DMS114 treated with DMSO at 0.1 percent for 48 hours (cell line): ENCODE results near the gene PACSIN3.
"Not testable (repeated sequence)": the region's sequence is repeated elsewhere in the genome, so short reads cannot be mapped to it uniquely, and the experiment has no call there.

ENCODE experiments used
- DNase-seq: peaks from one replicate; lab custom pipeline; 2025; ENCODE audit not compliant: unreplicated experiment; lab: John Stamatoyannopoulos, UW

PACSIN3 gene

GRCh38 chr11:47198161-47198560 lies 11.9 kb upstream of the PACSIN3 start:
- DNase-seq = not testable (repeated sequence)

GRCh38 chr11:47192111-47192510 lies 5.9 kb upstream of the PACSIN3 start:
- no peak for DNase-seq

- not testable (repeated sequence) for DNase-seq
Observed at GRCh38 chr11:47191137-47191536, 4.9 kb upstream of the PACSIN3 start.

GRCh38 chr11:47189100-47189834 lies 3.0 kb upstream of the PACSIN3 start:
- DNase-seq = no peak

DNA sequence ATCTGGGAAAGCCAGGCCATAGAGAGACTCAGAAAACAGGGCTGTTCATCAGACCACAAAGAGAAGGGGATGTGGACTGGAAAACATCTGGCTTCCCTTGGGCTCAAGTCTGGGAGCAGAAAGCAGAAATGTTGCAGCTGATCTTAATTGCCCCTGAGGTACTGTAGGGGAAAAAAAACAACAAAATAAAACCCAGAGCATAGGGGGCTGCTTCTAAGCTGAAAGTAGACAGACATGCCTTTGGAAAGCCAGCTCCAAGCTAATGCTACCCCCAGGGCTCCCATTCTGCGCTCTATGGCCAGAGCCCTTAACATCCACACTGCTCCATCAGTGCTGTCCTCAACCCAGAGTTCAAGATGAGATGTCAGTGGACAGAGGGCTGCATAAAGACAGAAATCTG lies 2.0 kb upstream of the PACSIN3 start:
- DNase-seq = no peak

DNA sequence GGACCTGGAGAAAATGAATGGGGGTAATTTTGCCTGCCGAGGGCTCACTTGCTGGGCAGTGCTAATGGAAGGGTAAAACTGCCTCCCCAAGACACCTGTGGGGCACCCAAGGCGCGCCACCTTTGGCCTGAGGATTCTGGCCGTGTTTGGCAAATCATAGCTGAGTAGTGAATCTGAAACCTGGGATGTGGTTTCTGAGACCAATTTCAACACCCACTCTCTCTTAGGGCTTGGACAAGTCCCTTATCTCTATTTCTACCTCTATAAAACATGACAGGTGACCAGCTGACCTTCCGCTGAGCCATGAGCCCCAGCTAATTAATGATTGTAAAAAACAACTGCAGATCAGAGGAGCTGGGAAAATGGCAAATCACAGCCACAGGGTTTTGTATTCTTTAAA lies 1.5 kb upstream of the PACSIN3 start:
- DNase-seq = no peak

DNA sequence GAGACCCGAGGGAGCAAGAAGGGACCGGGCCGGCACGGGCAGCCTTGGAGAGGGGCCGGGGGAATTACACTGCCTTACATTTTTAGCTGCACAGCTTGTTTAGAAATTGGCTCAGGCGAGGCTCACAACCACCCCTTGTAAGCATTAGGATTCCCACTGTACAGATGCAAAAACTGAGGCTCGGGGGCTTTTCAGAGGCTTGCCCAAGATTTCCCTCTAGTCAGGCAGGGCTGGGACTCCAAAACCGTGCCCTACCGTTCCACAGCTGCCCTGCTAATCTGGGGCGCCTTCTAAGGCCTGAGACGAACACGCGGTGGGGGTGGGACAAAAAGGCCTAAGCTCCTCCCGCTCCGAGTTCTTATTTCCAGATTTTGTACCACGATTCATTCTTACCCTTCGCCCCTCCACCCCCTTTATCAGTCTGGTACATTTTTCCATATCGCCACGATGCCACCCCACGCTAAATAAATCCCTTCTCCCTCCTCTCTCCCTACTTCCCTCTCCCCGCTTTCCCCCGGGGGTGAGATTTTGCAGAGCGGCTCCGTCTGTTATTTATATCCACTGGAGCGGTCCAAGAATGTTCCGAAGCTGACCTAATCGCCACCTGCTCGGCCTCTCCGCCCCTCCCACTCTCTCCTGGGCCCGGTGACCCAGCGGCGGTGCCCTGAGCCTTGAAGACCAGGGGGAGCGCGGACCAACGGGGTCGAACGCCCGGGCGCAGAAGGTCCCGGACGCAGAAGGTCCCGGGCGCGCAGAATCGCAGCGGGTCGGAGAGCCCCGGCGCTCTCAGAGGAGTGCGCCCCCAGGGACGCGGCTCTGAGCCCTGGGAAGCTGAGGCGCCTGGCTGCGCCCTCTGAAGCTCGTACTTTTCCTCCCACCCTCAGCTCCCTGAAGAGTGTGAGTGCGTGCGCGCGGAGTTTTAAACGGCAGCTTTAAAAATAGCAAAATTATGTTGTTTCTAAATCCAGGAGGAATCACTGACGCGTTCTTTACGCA lies 764 bp upstream of the PACSIN3 start:
- DNase-seq = peak; percentile 37

GRCh38 chr11:47185305-47186075 lies 744 bp downstream of the PACSIN3 start:
- no peak for DNase-seq

DNA sequence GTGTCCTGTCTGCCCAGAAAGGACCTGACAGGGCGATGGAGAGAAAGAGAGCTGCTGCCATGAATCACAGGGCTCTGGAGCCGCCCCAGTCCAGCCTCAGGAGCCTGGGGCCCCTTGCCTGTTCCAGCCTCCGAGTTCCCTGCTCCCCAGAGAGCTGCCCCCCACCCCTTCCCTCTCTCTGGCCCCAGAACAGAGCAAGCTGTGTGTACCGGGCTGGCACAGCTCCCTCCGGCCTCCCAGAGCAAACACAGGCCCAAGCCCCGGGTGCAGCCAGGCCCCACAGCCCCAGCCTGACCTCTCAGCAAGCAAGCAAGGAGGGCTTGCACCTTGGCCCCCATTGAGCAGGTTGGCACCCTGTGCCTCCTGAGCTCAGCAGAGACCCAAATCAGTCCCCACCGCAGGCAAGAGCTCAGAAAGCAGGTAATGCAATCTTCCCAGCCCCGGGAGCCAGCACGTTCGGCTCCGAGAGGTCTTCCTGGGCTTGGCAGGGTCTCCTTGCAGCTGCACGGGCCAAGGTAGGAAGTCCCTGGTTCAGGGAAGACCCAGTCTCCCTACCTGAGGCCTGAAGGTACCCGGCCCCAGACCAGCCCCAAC lies 1.4 kb downstream of the PACSIN3 start:
- no peak for DNase-seq

DNA sequence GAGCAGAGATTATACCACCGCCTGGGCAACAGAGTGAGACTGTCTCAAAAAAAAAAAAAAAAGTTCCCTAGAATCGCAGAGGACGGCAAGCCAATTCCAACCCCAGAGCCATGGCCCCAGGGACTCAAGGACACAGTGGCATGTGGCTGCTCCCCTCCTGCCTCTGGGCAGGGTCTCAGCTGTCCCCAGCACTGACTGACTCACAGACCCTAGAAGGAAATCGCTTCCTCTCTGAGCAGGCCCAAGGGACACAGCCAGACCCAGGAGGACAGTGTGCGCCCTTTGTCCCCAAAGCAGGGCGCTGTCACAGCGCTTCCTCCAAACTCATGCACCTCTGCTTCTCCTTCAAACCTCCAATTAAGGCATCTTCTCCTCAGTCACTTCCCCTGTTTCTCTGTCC lies 2.3 kb downstream of the PACSIN3 start:
- no peak for DNase-seq

DNA sequence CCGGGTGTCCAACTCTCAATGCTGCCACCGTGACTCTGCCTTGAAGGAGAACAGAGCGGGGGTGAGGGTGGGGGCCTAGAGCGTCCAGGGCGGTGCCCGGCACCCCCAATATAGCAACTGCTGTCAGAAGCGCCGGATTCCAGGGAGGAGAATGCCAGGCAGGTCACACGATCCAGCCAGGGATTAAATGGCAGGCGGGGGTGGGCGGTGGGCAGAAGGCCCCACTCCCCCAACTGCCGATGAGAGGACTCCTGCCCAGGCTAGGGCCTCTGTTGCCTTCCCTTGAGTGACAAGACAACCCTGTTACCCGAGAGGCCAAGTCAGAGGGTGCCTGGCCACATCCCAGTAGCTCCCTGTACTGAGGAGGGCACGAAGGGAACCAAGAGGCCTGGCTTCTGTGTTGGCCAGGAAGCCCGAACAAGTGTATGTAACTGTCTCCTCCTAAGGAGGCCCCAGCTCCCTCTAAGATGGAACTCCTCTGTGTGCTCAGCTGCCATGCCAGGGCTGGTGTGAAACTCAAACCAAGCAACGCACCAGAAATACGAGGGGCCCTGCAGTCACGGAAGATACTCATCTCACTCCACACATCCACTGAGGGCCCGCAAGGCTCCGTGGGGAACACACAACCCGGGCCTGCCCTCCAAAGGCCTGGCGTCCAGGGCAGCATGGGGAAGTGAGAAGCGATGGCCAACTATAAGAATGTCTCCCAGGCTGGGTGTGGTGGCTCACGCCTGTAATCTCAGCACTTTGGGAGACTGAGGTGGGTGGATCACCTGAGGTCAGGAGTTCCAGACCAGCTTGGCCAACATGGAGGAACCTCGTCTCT lies 3.0 kb downstream of the PACSIN3 start:
- no peak for DNase-seq

GRCh38 chr11:47182380-47182779 lies 3.9 kb downstream of the PACSIN3 start:
- DNase-seq = no peak

DNA sequence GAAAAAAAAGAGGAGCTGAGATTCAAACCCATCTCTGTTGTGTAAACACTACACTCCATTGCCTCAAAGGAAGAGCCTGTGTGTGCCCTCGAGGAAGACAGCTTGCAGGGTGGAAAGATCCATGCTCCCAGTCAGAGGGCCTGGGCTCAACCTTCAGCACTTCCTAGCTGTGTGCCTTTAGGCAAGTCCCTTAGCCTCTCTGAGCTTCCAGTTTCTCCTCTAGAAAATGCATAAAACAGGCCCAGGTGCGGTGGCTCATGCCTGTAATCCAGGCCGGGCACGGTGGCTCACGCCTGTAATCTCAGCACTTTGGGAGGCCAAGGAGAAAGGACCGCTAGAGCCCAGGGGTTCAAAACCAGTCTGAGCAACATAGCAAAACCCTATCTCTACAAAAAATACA lies 5.0 kb downstream of the PACSIN3 start:
- DNase-seq = no peak

- DNase-seq = no peak
Observed at GRCh38 chr11:47180006-47180787, 6.0 kb downstream of the PACSIN3 start.

DNA sequence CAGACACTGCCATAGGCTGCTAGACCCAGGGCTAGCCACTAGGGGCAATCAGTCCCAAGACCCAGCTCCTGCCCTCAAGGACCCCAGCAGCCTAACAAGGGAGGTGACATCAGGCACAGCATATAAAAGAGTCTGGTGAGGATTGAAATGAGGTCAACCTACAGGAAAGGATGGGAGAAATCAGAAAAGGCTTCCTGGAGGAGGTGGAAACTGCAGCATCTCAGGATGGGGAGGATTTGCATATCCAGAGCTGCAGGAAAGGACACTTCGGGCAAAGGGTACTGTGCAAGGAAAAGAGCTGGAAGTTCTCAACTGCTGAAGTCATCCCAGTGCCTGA lies 6.6 kb downstream of the PACSIN3 start:
- peak; percentile 28 for DNase-seq

DNA sequence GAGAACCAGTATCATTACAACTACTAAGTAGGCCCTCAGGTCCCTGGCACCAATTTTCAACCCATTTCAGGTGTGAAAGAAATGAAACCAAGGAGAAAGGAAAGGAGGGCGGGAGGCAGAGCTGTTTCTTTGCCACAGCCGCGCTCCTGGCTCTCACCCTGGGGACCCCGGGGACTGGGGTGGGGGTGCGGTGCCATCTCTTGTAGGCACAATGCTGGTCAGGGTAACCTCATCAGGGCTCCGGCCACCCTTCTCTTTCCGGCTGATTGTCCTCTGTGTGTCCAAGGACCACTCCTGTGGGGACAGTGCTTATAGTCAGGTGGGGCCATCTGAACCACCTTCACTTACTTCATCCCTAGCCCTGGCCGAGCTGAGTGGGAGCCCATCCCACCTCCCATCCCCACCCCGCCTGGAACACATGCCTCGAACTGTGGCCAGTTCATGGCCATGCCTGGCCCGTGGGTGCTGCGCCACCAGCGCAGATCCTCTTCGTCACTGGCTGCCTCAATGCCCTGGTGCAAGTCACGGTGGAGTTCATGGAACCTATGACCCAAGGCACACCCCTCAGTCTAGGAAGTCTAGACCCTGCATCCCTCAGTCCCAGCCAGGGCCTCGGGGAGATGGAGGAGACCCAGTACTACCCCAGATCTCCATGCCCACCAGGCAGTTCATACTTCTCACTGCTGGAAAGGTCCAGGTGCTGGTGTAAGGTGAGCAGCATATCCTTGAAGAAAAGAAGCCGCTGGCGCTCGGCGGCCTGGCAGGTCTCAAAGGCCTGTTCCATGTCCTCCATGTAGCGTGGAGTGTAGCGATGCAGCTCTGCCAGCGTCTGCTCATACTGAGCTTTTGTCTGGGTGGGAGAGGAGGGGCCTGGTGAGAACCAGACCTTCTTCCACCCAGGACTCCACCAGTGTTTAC lies 7.2 kb downstream of the PACSIN3 start:
- DNase-seq = no peak

DNA sequence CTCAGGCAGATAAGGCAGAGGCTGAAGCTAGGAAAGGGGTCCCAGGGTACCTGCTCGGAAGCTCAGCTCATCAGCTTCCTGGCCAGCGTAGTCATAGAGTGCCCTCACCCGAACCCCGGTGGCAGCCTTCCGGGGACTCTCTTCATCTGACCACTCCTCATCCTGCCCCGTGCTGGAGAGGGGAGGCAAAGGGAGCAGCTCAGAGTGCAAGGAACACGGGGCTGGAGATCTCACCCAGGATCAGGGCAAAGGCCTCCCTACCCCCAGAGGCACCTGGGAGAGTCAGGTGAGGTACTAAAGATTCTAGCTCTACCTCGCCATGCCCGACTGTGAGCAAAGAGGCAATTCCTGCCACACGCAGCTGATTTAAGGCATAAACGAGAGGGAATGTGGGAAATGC lies 7.9 kb downstream of the PACSIN3 start:
- DNase-seq = no peak

- DNase-seq = no peak
Observed at GRCh38 chr11:47177846-47178245, 8.4 kb downstream of the PACSIN3 start.
